Neural progenitor cell (in vitro differentiated cells): ENCODE measurements around the gene INIP. TPM values are rescaled to one million over a fixed set of nuclear protein-coding genes. Genes with fewer than 3 reads are reported as not detected.

Experiments
- DNase-seq: peaks from one replicate; pipeline ENCODE4 v3.0.0-alpha.2; 2016; ENCODE audit warnings: low spot score
- H2AFZ ChIP-seq: fragments of 200-600 bp; sonication (generic); replicated peaks from 2 replicates; pipeline ENCODE4 v1.6.1; 2016; ENCODE audit warnings: antibody characterized with exemption
- H3F3A ChIP-seq: fragments of 200-600 bp; sonication (generic); 2 replicates; pipeline ENCODE4 v1.6.1; 2016; ENCODE audit warnings: antibody characterized with exemption, low read depth
- H3K27ac ChIP-seq: fragments of 200-600 bp; sonication (generic); 2 replicates; pipeline ENCODE4 v1.5.1; 2016; ENCODE audit warnings: mild to moderate bottlenecking
- H3K27me3 ChIP-seq: fragments of 200-600 bp; sonication (generic); 2 replicates; pipeline ENCODE4 v1.6.1; 2016; ENCODE audit warnings: mild to moderate bottlenecking, moderate library complexity
- H3K36me3 ChIP-seq: fragments of 200-600 bp; sonication (generic); 2 replicates; pipeline ENCODE4 v1.5.1; 2016
- H3K4me1 ChIP-seq: fragments of 200-600 bp; sonication (generic); 2 replicates; pipeline ENCODE4 v1.6.1; 2016; ENCODE audit warnings: mixed run types
- H3K4me2 ChIP-seq: fragments of 200-600 bp; sonication (generic); 2 replicates; pipeline ENCODE4 v1.6.1; 2016
- H3K4me3 ChIP-seq: fragments of 200-600 bp; sonication (generic); 2 replicates; pipeline ENCODE4 v1.5.1; 2016
- H3K79me2 ChIP-seq: fragments of 200-600 bp; sonication (generic); 2 replicates; pipeline ENCODE4 v1.6.1; 2016; ENCODE audit warnings: low read depth
- H3K9ac ChIP-seq: fragments of 200-600 bp; sonication (generic); 2 replicates; pipeline ENCODE4 v1.6.1; 2016
- H3K9me3 ChIP-seq: fragments of 200-600 bp; sonication (generic); 2 replicates; pipeline ENCODE4 v1.5.1; 2016; ENCODE audit warnings: low read depth
- H4K20me1 ChIP-seq: fragments of 200-600 bp; sonication (generic); 2 replicates; pipeline ENCODE4 v1.6.1; 2016; ENCODE audit warnings: low read depth
- H3K27ac Mint-ChIP-seq: 3 replicates; pipeline ENCODE4 v1.8.0; 2021; ENCODE audit warnings: mixed read lengths
- H3K27me3 Mint-ChIP-seq: 2 replicates; pipeline ENCODE4 v1.8.0; 2022; ENCODE audit warnings: low read depth, mild to moderate bottlenecking, inconsistent platforms, moderate library complexity, mixed read lengths; ENCODE audit not compliant: insufficient read depth
- H3K36me3 Mint-ChIP-seq: 3 replicates; pipeline ENCODE4 v1.8.0; 2021; ENCODE audit warnings: mixed read lengths
- H3K4me1 Mint-ChIP-seq: 3 replicates; pipeline ENCODE4 v1.8.0; 2021; ENCODE audit warnings: mixed read lengths
- H3K4me3 Mint-ChIP-seq: 3 replicates; pipeline ENCODE4 v1.8.0; 2021; ENCODE audit warnings: mild to moderate bottlenecking, moderate library complexity, mixed read lengths
- H3K9me3 Mint-ChIP-seq: 3 replicates; pipeline ENCODE4 v1.8.0; 2020; ENCODE audit warnings: mixed read lengths
- EZH2 ChIP-seq: fragments of 200-600 bp; sonication (generic); IDR thresholded peaks from 2 replicates; pipeline ENCODE4 v1.6.1; 2017; ENCODE audit warnings: antibody characterized with exemption, mild to moderate bottlenecking, moderate library complexity
- EZH2phosphoT487 ChIP-seq: fragments of 200-600 bp; sonication (generic); IDR thresholded peaks from 2 replicates; pipeline ENCODE4 v1.6.1; 2017; ENCODE audit warnings: antibody characterized with exemption
- total RNA-seq: library from RNA; depleted of rRNA; stranded (reverse); fragments of >200 nt; gene quantifications from 2 replicates; pipeline ENCODE4 v1.2.3, GENCODE V29; 2015; ENCODE audit warnings: low replicate concordance
- TF ChIP-seq, protein P1 (sequence below): fragments of 200-600 bp; sonication (generic); IDR thresholded peaks from 2 replicates; pipeline ENCODE4 v1.5.1; 2017; ENCODE audit warnings: antibody characterized with exemption, mild to moderate bottlenecking

INIP gene
- total RNA-seq, 1 donor from 2014 or later: 39.7 TPM

DNA sequence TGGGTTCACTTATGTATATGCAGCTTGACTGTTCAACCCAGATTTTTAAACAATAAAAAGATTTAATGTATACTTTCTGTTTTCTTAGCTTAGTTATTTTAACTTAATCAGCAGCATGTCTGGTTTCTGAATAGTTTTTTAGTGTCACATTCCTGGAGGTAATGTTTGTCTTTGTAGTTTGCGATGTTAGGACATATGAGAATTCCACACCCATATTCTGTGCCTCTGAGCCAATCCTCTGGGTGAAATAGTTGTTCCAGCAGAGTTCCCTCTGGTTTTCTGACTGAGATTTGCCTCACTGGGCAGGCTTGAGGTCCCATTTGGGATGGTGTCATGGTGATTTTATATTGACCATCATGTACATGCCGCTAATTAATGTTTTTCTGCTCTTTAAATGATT lies 48.6 kb downstream of the INIP start:
- no peak overlapping the region for H3K9ac ChIP-seq
- H3K9me3 ChIP-seq: no peaks in the 10 kb centered on the region
- Mint-ChIP-seq H3K36me3 (peaks cover 6% of the 10 kb centered on the region), H3K4me3 (no peak overlapping the region), H3K9me3 (no peaks in the 10 kb centered on the region), H3K27ac (no peak overlapping the region), H3K27me3 (no peaks in the 10 kb centered on the region), H3K4me1 (no peaks in the 10 kb centered on the region)
- no peaks in the 10 kb centered on the region for H3K79me2 ChIP-seq
- no peak overlapping the region for H2AFZ ChIP-seq
- no peak overlapping the region for H3K4me3 ChIP-seq
- H3K36me3 ChIP-seq: no peaks in the 10 kb centered on the region
- H3F3A ChIP-seq: no peaks in the 10 kb centered on the region
- no peak for TF ChIP-seq EZH2phosphoT487
- TF ChIP-seq, protein P1, sequence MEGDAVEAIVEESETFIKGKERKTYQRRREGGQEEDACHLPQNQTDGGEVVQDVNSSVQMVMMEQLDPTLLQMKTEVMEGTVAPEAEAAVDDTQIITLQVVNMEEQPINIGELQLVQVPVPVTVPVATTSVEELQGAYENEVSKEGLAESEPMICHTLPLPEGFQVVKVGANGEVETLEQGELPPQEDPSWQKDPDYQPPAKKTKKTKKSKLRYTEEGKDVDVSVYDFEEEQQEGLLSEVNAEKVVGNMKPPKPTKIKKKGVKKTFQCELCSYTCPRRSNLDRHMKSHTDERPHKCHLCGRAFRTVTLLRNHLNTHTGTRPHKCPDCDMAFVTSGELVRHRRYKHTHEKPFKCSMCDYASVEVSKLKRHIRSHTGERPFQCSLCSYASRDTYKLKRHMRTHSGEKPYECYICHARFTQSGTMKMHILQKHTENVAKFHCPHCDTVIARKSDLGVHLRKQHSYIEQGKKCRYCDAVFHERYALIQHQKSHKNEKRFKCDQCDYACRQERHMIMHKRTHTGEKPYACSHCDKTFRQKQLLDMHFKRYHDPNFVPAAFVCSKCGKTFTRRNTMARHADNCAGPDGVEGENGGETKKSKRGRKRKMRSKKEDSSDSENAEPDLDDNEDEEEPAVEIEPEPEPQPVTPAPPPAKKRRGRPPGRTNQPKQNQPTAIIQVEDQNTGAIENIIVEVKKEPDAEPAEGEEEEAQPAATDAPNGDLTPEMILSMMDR: no peak
- no peak for TF ChIP-seq EZH2
- no peak for DNase-seq
- no peak overlapping the region for H3K4me2 ChIP-seq
- H3K27ac ChIP-seq: no peak overlapping the region
- H3K27me3 ChIP-seq: no peaks in the 10 kb centered on the region
- peaks cover 4% of the 10 kb centered on the region for H4K20me1 ChIP-seq
- H3K4me1 ChIP-seq: no peaks in the 10 kb centered on the region

DNA sequence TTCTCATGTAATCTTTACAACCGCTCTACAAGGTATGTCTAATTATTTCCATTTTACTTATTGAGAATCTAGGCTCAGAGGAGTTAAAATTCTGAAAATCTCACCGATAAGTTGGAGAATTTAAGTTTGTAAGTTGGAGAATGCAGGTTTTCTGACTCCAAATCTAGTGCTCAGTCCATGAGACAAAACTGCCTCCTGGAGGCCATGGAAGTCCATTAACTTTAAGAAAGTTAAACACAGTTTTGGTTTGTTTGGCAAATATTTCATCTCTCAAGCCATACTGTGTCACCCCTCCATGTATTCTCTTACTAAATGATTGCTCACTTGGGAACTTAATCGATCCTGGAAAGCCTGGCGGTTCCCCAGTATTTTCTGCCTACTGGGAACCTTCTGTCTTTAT lies 52.6 kb downstream of the INIP start:
- Histone ChIP-seq H3K9me3 (no peaks in the 10 kb centered on the region), H3F3A (no peaks in the 10 kb centered on the region), H3K27ac (no peak overlapping the region), H3K4me2 (no peak overlapping the region), H3K27me3 (no peaks in the 10 kb centered on the region), H3K4me1 (no peaks in the 10 kb centered on the region), H4K20me1 (peaks cover 4% of the 10 kb centered on the region), H3K36me3 (no peaks in the 10 kb centered on the region), H3K9ac (no peak overlapping the region), H3K4me3 (no peak overlapping the region), H2AFZ (no peak overlapping the region), H3K79me2 (no peaks in the 10 kb centered on the region)
- Mint-ChIP-seq H3K27me3 (no peaks in the 10 kb centered on the region), H3K36me3 (peaks cover 4% of the 10 kb centered on the region), H3K4me3 (no peak overlapping the region), H3K27ac (no peak overlapping the region), H3K9me3 (no peaks in the 10 kb centered on the region), H3K4me1 (no peaks in the 10 kb centered on the region)
- no peak for DNase-seq
- no peak for TF ChIP-seq EZH2
- no peak for TF ChIP-seq EZH2phosphoT487
- TF ChIP-seq, protein P1: peak; percentile 24

DNA sequence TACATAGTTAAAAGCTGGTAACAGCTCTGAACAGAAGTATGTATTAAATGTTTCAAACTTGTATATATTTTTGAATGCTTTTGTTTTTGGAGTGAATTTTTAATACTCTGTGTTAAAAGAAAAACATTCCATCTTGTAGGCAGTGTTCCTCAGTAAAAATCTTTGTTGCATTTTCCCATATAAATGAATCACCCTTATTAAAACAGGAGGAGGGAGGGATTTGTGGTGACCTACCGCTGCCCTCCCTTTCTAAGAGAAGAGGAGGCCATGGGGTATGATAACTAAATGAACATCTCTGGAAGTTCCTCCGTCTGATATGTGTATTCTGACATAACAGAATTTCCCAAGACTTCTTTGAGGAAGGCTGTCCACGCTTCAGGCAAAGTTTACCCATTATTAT lies 53.4 kb downstream of the INIP start:
- Histone ChIP-seq H3K4me3 (no peak overlapping the region), H3K79me2 (no peaks in the 10 kb centered on the region), H3F3A (no peaks in the 10 kb centered on the region), H3K9me3 (no peaks in the 10 kb centered on the region), H3K27ac (no peak overlapping the region), H3K9ac (no peak overlapping the region), H3K36me3 (no peaks in the 10 kb centered on the region), H2AFZ (no peak overlapping the region), H3K4me1 (no peaks in the 10 kb centered on the region), H4K20me1 (peaks cover 4% of the 10 kb centered on the region), H3K27me3 (no peaks in the 10 kb centered on the region), H3K4me2 (no peak overlapping the region)
- no peaks in the 10 kb centered on the region for H3K27me3 Mint-ChIP-seq
- peaks cover 6% of the 10 kb centered on the region for H3K36me3 Mint-ChIP-seq
- H3K4me1 Mint-ChIP-seq: no peaks in the 10 kb centered on the region
- no peak overlapping the region for H3K27ac Mint-ChIP-seq
- H3K9me3 Mint-ChIP-seq: no peaks in the 10 kb centered on the region
- H3K4me3 Mint-ChIP-seq: no peak overlapping the region
- DNase-seq: no peak
- no peak for TF ChIP-seq EZH2phosphoT487
- TF ChIP-seq, protein P1: no peak

- Histone ChIP-seq H3K27me3 (no peaks in the 10 kb centered on the region), H2AFZ (no peak overlapping the region), H3K4me2 (no peak overlapping the region), H3K36me3 (no peaks in the 10 kb centered on the region), H3K9ac (no peak overlapping the region), H3K27ac (no peak overlapping the region), H4K20me1 (peaks cover 4% of the 10 kb centered on the region), H3K79me2 (no peaks in the 10 kb centered on the region), H3K4me3 (no peak overlapping the region), H3F3A (no peaks in the 10 kb centered on the region), H3K9me3 (no peaks in the 10 kb centered on the region), H3K4me1 (no peaks in the 10 kb centered on the region)
- peaks cover 12% of the 10 kb centered on the region for H3K36me3 Mint-ChIP-seq
- H3K27me3 Mint-ChIP-seq: no peaks in the 10 kb centered on the region
- TF ChIP-seq EZH2: no peak
- TF ChIP-seq EZH2phosphoT487: no peak
- TF ChIP-seq, protein P1: no peak
- H3K4me1 Mint-ChIP-seq: no peaks in the 10 kb centered on the region
- H3K4me3 Mint-ChIP-seq: no peak overlapping the region
- H3K9me3 Mint-ChIP-seq: no peaks in the 10 kb centered on the region
- no peak overlapping the region for H3K27ac Mint-ChIP-seq
- DNase-seq: no peak
These were observed 54.2 kb downstream of the INIP start for GRCh38 chr9:112663681-112664080.
